Mucosa of stomach (tissue), 1 donor: ENCODE results near the gene SYS1.

Source experiments
- H3K27me3 ChIP-seq: one replicate; pipeline ENCODE4 v1.7.0; 2013; ENCODE audit warnings: mild to moderate bottlenecking, low read length; ENCODE audit not compliant: control insufficient read depth, insufficient read depth
- H3K36me3 ChIP-seq: one replicate; pipeline ENCODE4 v1.7.0; 2013; ENCODE audit warnings: low read length; ENCODE audit not compliant: control insufficient read depth, insufficient read depth
- H3K4me1 ChIP-seq: one replicate; pipeline ENCODE4 v1.7.0; 2013; ENCODE audit warnings: mild to moderate bottlenecking, low read length; ENCODE audit not compliant: control insufficient read depth, insufficient read depth
- H3K4me3 ChIP-seq: one replicate; pipeline ENCODE4 v1.7.0; 2013; ENCODE audit warnings: low read length
- H3K9ac ChIP-seq: one replicate; pipeline ENCODE4 v1.7.0; 2013; ENCODE audit warnings: mild to moderate bottlenecking, low read length, moderate library complexity
- H3K9me3 ChIP-seq: one replicate; pipeline ENCODE4 v1.7.0; 2013; ENCODE audit warnings: mild to moderate bottlenecking, low read length, moderate library complexity; ENCODE audit not compliant: control insufficient read depth
- donor health status: Pancreatic carcinoma.

The SYS1 gene

DNA sequence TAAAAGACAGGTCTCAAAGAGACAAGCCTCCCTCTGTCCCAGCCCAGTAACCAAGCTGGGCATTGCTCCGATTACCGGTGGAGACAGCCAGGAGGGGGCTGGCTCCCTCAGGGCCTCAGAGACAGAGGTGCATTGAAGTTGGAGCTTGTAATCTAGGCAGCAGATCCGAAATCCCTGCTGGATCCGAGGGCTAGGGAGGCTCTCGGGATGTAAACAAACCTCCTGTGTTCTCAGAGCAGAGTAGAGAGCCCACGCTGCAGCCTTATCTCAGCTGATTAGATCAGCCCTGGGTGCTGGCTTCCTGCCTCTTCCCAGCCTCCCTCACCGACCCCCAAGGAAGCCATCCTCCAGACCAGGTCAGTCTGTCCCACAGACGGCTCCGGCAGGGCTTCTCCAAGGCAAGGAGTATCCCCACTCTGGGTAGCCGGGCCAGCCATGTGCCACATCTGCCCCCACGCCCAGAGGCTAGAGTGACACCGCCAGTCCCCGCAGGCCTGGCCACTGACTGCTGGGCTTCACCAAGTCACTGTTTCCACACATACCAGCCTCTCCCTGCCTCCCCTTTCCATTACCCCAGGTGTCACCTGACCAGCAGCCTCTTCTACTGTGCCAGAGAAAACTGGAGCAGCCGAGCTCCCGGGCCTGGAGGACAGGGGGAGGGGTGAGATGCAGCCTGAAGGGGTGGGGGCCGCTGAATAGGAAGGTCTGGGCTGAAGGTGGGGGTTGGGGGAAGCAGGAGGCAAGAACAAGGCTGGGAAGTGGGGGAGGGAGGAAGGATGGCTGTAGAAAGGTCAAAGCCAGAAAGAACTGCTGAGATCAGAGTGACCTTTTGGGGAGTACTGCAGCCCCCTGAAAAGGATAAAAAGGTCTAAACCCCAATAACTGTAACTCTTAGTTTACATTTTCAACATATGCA, 20.8 kb upstream of the SYS1 start:
- Histone ChIP-seq H3K4me1 (peaks cover 90% of the 10 kb centered on the region), H3K4me3 (peak overlapping the region; percentile 28), H3K27me3 (no peaks in the 10 kb centered on the region), H3K9ac (peak overlapping the region; percentile 97), H3K36me3 (no peaks in the 10 kb centered on the region), H3K9me3 (no peaks in the 10 kb centered on the region)

- Histone ChIP-seq H3K9ac (peak overlapping the region; percentile 97), H3K9me3 (no peaks in the 10 kb centered on the region)
Observed at GRCh38 chr20:45342855-45343531, 20.0 kb upstream of the SYS1 start.

DNA sequence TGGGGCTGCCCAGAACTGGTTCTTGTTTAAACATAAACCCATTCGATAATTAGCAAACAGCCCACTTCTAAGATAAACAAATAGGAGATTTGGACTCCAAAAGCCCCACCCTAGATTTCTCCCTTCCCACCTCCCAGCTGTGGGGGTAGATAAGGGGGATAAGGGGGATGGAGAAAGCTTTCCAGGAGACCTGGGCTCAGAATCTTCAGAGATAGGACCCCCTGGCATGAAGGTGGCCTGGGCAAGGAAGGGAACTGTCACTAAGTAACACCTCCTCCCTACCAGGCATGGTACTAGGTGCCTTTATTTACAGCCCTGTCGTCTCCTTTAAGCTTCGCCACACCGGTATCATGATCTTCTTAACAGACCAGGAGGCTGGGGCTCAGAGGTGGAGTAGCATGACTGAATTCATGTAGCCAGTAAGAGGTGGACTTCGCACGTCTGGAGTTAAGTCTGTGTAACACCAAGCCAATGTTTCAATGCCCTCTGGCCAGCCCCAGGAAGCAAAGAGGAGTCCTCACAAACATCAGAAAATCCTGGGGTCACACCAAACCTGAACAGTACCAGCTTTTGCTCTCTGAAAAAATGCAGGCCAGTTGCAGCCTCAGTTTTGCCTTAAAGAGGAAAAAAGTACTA, 19.3 kb upstream of the SYS1 start:
- Histone ChIP-seq H3K27me3 (no peaks in the 10 kb centered on the region), H3K9me3 (no peaks in the 10 kb centered on the region), H3K36me3 (no peaks in the 10 kb centered on the region), H3K4me3 (peak overlapping the region; percentile 86), H3K4me1 (peaks cover 78% of the 10 kb centered on the region), H3K9ac (peak overlapping the region; percentile 97)

More at GRCh38 chr20:45342855-45343531, 20.0 kb upstream of the SYS1 start:
- Histone ChIP-seq H3K4me1 (peaks cover 82% of the 10 kb centered on the region), H3K36me3 (no peaks in the 10 kb centered on the region), H3K27me3 (no peaks in the 10 kb centered on the region), H3K4me3 (peak overlapping the region; percentile 28)

GRCh38 chr20:45344168-45344860, 18.6 kb upstream of the SYS1 start:
- Histone ChIP-seq H3K4me3 (peak overlapping the region; percentile 86), H3K36me3 (no peaks in the 10 kb centered on the region), H3K27me3 (no peaks in the 10 kb centered on the region), H3K4me1 (peaks cover 72% of the 10 kb centered on the region), H3K9me3 (no peaks in the 10 kb centered on the region), H3K9ac (peak overlapping the region; percentile 97)

GRCh38 chr20:45345104-45345936, 17.6 kb upstream of the SYS1 start:
- Histone ChIP-seq H3K36me3 (no peaks in the 10 kb centered on the region), H3K4me1 (peaks cover 62% of the 10 kb centered on the region), H3K9me3 (no peaks in the 10 kb centered on the region), H3K9ac (peak overlapping the region; percentile 97), H3K4me3 (peak overlapping the region; percentile 86), H3K27me3 (no peaks in the 10 kb centered on the region)

DNA sequence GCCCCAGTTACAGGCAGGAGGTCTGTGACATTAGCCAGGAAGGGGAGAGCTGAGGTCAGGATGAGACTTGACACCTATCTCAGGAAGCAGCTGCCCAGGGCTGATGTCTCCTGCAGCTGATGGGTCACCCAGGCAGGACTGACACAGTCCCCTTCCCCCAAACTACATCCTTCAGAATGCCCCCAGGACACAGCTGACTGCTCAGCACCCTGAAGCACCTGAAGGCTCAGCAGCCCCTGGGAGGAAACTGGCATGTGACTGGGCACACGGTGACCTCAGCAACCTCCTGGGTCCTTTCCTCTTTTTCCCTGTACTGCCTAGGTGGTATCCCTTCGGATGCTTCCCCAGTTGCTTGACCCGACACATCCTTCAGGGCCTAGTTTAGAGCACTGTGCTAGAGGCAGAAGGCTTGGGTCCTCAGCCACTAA, 16.7 kb upstream of the SYS1 start:
- no peaks in the 10 kb centered on the region for H3K9me3 ChIP-seq
- H3K27me3 ChIP-seq = no peaks in the 10 kb centered on the region
- no peaks in the 10 kb centered on the region for H3K36me3 ChIP-seq
- H3K4me1 ChIP-seq = peaks cover 52% of the 10 kb centered on the region
- H3K9ac ChIP-seq = peak overlapping the region; percentile 97
- H3K4me3 ChIP-seq = peak overlapping the region; percentile 86

- Histone ChIP-seq H3K9ac (peak overlapping the region; percentile 97), H3K4me3 (peak overlapping the region; percentile 86)
Observed at GRCh38 chr20:45346851-45347250, 16.1 kb upstream of the SYS1 start.

GRCh38 chr20:45347297-45347935, 15.5 kb upstream of the SYS1 start:
- Histone ChIP-seq H3K36me3 (no peaks in the 10 kb centered on the region), H3K4me1 (peaks cover 41% of the 10 kb centered on the region), H3K27me3 (no peaks in the 10 kb centered on the region), H3K9ac (peak overlapping the region; percentile 97), H3K9me3 (no peaks in the 10 kb centered on the region), H3K4me3 (peak overlapping the region; percentile 86)

More at GRCh38 chr20:45346851-45347250, 16.1 kb upstream of the SYS1 start:
- no peaks in the 10 kb centered on the region for H3K36me3 ChIP-seq
- no peaks in the 10 kb centered on the region for H3K27me3 ChIP-seq
- no peaks in the 10 kb centered on the region for H3K9me3 ChIP-seq
- peaks cover 47% of the 10 kb centered on the region for H3K4me1 ChIP-seq

DNA sequence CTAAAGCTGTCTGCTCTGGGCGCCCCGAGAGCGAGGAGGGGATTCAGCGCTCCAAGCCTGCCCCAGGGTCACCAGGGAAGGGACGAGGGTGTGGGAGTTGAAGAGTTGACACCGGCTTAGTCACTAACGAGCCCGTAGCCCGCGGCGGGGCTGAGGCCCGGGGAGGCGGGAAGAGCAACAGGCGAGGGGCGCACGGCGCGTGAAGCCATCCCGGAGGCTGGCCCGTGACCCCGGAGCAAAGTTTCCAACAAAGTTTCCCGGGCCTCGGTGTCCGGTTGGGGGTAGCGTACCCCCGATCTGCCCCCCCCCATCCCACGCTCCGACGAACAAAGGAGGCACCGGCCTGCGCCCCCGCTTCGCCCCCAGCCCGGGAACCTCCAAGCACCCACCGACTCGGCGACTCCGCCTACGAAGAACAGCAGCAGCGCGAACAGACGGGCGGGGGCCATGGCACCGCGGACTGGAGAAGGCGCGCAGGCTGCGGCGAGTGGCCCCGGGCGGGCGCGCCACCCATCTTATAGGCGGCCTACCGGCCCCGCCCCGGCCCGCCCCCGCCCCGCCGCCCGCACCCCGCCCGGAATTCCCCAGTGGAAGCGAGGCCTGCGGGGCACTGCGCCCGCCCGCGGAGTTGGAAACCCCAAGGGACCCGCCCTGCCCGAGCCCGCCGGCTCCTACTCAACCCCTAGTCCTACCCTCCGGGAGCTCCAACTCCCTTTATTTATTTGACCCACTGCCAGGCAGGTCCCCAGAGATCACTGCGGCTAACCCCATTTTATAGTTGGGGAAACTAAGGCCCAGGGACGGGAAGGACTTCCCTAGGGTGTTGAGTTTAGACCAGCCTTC, 14.8 kb upstream of the SYS1 start, which contains the start of gene SDC4:
SDC4 (minus strand) TSS at position 489 of the 843 bp plus-strand sequence; CDS start at position 449, 40 bp downstream.
- no peaks in the 10 kb centered on the region for H3K27me3 ChIP-seq
- peak within 1 kb of the TSS; percentile 86 for H3K4me3 ChIP-seq
- peak within 1 kb of the TSS; percentile 97 for H3K9ac ChIP-seq
- H3K9me3 ChIP-seq = no peaks in the 10 kb centered on the region
- peaks cover 34% of the 10 kb centered on the region for H3K4me1 ChIP-seq
- no peaks in the 10 kb centered on the region for H3K36me3 ChIP-seq

- no peak overlapping the region for H3K4me3 ChIP-seq
- peaks cover 14% of the 10 kb centered on the region for H3K4me1 ChIP-seq
- no peaks in the 10 kb centered on the region for H3K9me3 ChIP-seq
- H3K27me3 ChIP-seq = no peaks in the 10 kb centered on the region
- H3K36me3 ChIP-seq = no peaks in the 10 kb centered on the region
- no peak overlapping the region for H3K9ac ChIP-seq
Observed at GRCh38 chr20:45350217-45350616, 12.7 kb upstream of the SYS1 start.
